ENCODE data around the gene ARHGAP29. TPM values are rescaled to one million over a fixed set of nuclear protein-coding genes. Genes with fewer than 3 reads are reported as not detected.
"Not testable (repeated sequence)": the region's sequence is repeated elsewhere in the genome, so short reads cannot be mapped to it uniquely, and the experiment has no call there.

ARHGAP29 gene
- total and polyA plus RNA-seq, 10 of the 15 experiments (the other 5 are each of a cell fraction or from before 2014, with no cell fraction given) = under 0.01 to 0.43 (median 0.10) TPM; not detected in 4

DNA sequence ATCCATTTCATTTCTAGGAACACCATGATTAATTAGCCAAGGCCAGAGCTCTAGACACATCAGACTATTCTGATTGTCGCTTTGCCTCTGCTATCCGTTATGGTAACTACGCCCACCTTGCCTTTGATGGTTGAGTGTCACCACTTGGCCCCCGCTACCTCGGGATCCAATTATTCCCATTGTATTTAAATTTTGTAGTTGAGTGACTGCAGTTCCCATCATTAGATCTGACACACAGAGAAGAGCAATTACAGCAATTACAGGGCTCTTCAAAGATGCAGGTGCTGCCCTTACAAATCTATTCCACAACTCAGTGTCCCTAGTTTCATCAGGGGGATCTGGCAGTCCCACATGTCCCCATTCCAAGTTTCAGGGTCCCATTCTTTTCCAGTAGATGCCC lies 71.5 kb downstream of the ARHGAP29 start:
- Histone ChIP-seq H3K9me3 (replicated peaks; ENCODE audit: control insufficient read depth, insufficient read depth, low read length) (no peaks in the 10 kb centered on the region), H3K27me3 (replicated peaks in 1 of 2; ENCODE audit: control insufficient read depth in 2 of 2, insufficient read depth in 2 of 2, low read length in 1 of 2) (no peaks in the 10 kb centered on the region), H2AFZ (ENCODE audit: control insufficient read depth, low read depth, low read length) (no peak overlapping the region), H3K4me1 (ENCODE audit: control insufficient read depth, insufficient read depth, low read length) (no peaks in the 10 kb centered on the region), H4K20me1 (ENCODE audit: control insufficient read depth, insufficient read depth) (no peaks in the 10 kb centered on the region), H3K27ac (ENCODE audit: control insufficient read depth, insufficient read depth) (no peak overlapping the region), H3K79me2 (ENCODE audit: control insufficient read depth, insufficient read depth, low read length) (no peaks in the 10 kb centered on the region), H3K4me3 (no peak overlapping the region), H3K36me3 (ENCODE audit: control insufficient read depth in 2 of 2, insufficient read depth in 2 of 2, low read length in 1 of 2) (no peaks in the 10 kb centered on the region), H3K4me2 (ENCODE audit: control insufficient read depth, insufficient read depth) (no peak overlapping the region), H3K9ac (ENCODE audit: control insufficient read depth, insufficient read depth, low read length) (no peak overlapping the region)
- TF ChIP-seq NR2C2 (IDR thresholded peaks at IDR 0.05; ENCODE audit: borderline replicate concordance, control insufficient read depth, insufficient read length, low read depth) (no peak), JUNB (IDR thresholded peaks at IDR 0.05) (no peak), ZNF274 (IDR thresholded peaks at IDR 0.05; ENCODE audit: insufficient read depth, insufficient read length) (no peak), TARDBP (IDR thresholded peaks at IDR 0.05; ENCODE audit: borderline replicate concordance) (no peak), PAX8 (IDR thresholded peaks at IDR 0.05) (no peak), NR2C1 (IDR thresholded peaks at IDR 0.05) (no peak), REST (IDR thresholded peaks at IDR 0.05; ENCODE audit: low read depth, low read length) (no peak), ATF7 (IDR thresholded peaks at IDR 0.05; ENCODE audit: low read depth) (no peak), NR2F1 (conservative IDR thresholded peaks at IDR 0.05) (no peak), STAT1 (conservative IDR thresholded peaks at IDR 0.05) (no peak), SMAD1 (IDR thresholded peaks at IDR 0.05; ENCODE audit: low read depth, partially characterized antibody) (no peak), SREBF1 (IDR thresholded peaks at IDR 0.05; ENCODE audit: low read length) (no peak), RUNX3 (IDR thresholded peaks at IDR 0.05; ENCODE audit: low read length) (no peak), USF1 (IDR thresholded peaks at IDR 0.05; ENCODE audit: borderline replicate concordance, extremely low read length, insufficient read depth, low read depth, low read length) (no peak), PAX5 (IDR thresholded peaks at IDR 0.05; ENCODE audit: borderline replicate concordance, low read depth, low read length) (no peak)
- ATAC-seq = no peak
- RAD21 ChIA-PET (ENCODE audit: unreplicated experiment) = interaction anchor here (0.6 kb wide), 1 partner anchor 691 kb away, joined by 3 read pairs; no protein-coding TSS in a partner anchor
- POLR2A ChIA-PET = no interaction called here
- DNase-seq (ENCODE audit: low read depth, low spot score) = no peak
- in situ Hi-C loops (cut with MboI) (loop anchor here (5.0 kb wide), 1 partner anchor 49 kb away; no protein-coding TSS in a partner anchor), intact Hi-C loops (cut with micrococcal nuclease; ENCODE audit: unreplicated experiment) (no loop called here)
- no TSS peak for BruUV-seq (replicated peaks)
- SMC1A ChIA-PET (ENCODE audit: uncharacterized antibody, unreplicated experiment) = no interaction called here
- WGBS (ENCODE audit: insufficient coverage, insufficient replicate concordance, low lambda C conversion rate, missing lambda C conversion rate) = 53% methylated on average over 5 of the region's 5 CpGs
- no peak for FAIRE-seq
- CTCF ChIA-PET = interaction anchor here (1.1 kb wide), 1 partner anchor 19 kb away, joined by 3 read pairs; no protein-coding TSS in a partner anchor

GRCh38 chr1:94164885-94165284 lies 72.5 kb downstream of the ARHGAP29 start:
- H3K27ac ChIP-seq (ENCODE audit: control insufficient read depth, insufficient read depth); BruUV-seq (replicated peaks); H3K9ac ChIP-seq (ENCODE audit: control insufficient read depth, insufficient read depth, low read length); POLR2A ChIA-PET; DNase-seq (ENCODE audit: low read depth, low spot score); H3K4me1 ChIP-seq (ENCODE audit: control insufficient read depth, insufficient read depth, low read length); H3K36me3 ChIP-seq (ENCODE audit: control insufficient read depth in 2 of 2, insufficient read depth in 2 of 2, low read length in 1 of 2); H2AFZ ChIP-seq (ENCODE audit: control insufficient read depth, low read depth, low read length); H3K4me2 ChIP-seq (ENCODE audit: control insufficient read depth, insufficient read depth); intact Hi-C loops (cut with micrococcal nuclease; ENCODE audit: unreplicated experiment); RAD21 ChIA-PET (ENCODE audit: unreplicated experiment); ATAC-seq; H3K79me2 ChIP-seq (ENCODE audit: control insufficient read depth, insufficient read depth, low read length); FAIRE-seq; H3K27me3 ChIP-seq (replicated peaks in 1 of 2; ENCODE audit: control insufficient read depth in 2 of 2, insufficient read depth in 2 of 2, low read length in 1 of 2); H4K20me1 ChIP-seq (ENCODE audit: control insufficient read depth, insufficient read depth); CTCF ChIA-PET; H3K9me3 ChIP-seq (replicated peaks; ENCODE audit: control insufficient read depth, insufficient read depth, low read length); SMC1A ChIA-PET (ENCODE audit: uncharacterized antibody, unreplicated experiment); H3K4me3 ChIP-seq: not testable (repeated sequence)
- in situ Hi-C loops (cut with MboI) = loop anchor here (5.0 kb wide), 1 partner anchor 48 kb away; no protein-coding TSS in a partner anchor
- WGBS (ENCODE audit: insufficient coverage, insufficient replicate concordance, low lambda C conversion rate, missing lambda C conversion rate) = 3% methylated on average over 2 of the region's 2 CpGs

Measured in GM12878 (cell line).